GM12878 (cell line): ENCODE results near the gene CDH15.
"Not testable (repeated sequence)": the region's sequence is repeated elsewhere in the genome, so short reads cannot be mapped to it uniquely, and the experiment has no call there.

Experiments
- ESRRA ChIP-seq: IDR thresholded peaks from 2 replicates; pipeline ENCODE4 v1.6.1; 2012; ENCODE audit warnings: mild to moderate bottlenecking, low read length, improper control_type of control experiment
- GABPA ChIP-seq: IDR thresholded peaks from 2 replicates; pipeline ENCODE4 v1.6.1; 2014; ENCODE audit warnings: antibody characterized with exemption, low read depth, mild to moderate bottlenecking, inconsistent platforms
- HDAC2 ChIP-seq: fragments of 200-600 bp; sonication (generic); IDR thresholded peaks from 2 replicates; pipeline ENCODE4 v1.6.1; 2017
- MXI1 ChIP-seq: fragments of 150-350 bp; IDR thresholded peaks from 2 replicates; pipeline ENCODE4 v1.6.1; 2011; ENCODE audit warnings: low read depth, mild to moderate bottlenecking, inconsistent platforms, low read length, improper control_type of control experiment
- NFIC ChIP-seq: IDR thresholded peaks from 2 replicates; pipeline ENCODE4 v1.6.1; 2012; ENCODE audit warnings: low read depth, mild to moderate bottlenecking, inconsistent platforms, low read length, moderate library complexity
- TCF3 ChIP-seq: IDR thresholded peaks from 2 replicates; pipeline ENCODE4 v1.6.1; 2012; ENCODE audit warnings: low read depth, mild to moderate bottlenecking, low read length, borderline replicate concordance; ENCODE audit not compliant: insufficient read depth
- ZBTB33 ChIP-seq: fragments of 450-650 bp; IDR thresholded peaks from 2 replicates; pipeline ENCODE4 v1.6.1; 2017; ENCODE audit warnings: mild to moderate bottlenecking
- TF ChIP-seq, protein P1 (sequence below): fragments of 450-650 bp; IDR thresholded peaks from 2 replicates; pipeline ENCODE4 v1.6.1; 2017; ENCODE audit warnings: mild to moderate bottlenecking, low read depth, inconsistent platforms; ENCODE audit not compliant: poor library complexity, severe bottlenecking
- TF ChIP-seq, protein P2 (sequence below), 3 experiments: IDR thresholded peaks in 2 of 3; conservative IDR thresholded peaks in 1 of 3; 2 replicates each; pipeline ENCODE4 v1.5.1; 2011; ENCODE audit warnings: low read depth in 3 of 3, low read length in 3 of 3, mild to moderate bottlenecking in 3 of 3, control low read depth in 2 of 3, moderate library complexity in 2 of 3, inconsistent platforms in 1 of 3, mixed read lengths in 1 of 3; ENCODE audit not compliant: control insufficient read depth in 2 of 3, insufficient read depth in 1 of 3; ENCODE audit errors: extremely low read depth in 1 of 3

GRCh38 chr16:89165681-89165979 lies 5.9 kb upstream of the CDH15 start:
- not testable (repeated sequence) for TF ChIP-seq ESRRA, GABPA, ZBTB33, HDAC2, NFIC, TCF3, MXI1
- TF ChIP-seq, protein P1, sequence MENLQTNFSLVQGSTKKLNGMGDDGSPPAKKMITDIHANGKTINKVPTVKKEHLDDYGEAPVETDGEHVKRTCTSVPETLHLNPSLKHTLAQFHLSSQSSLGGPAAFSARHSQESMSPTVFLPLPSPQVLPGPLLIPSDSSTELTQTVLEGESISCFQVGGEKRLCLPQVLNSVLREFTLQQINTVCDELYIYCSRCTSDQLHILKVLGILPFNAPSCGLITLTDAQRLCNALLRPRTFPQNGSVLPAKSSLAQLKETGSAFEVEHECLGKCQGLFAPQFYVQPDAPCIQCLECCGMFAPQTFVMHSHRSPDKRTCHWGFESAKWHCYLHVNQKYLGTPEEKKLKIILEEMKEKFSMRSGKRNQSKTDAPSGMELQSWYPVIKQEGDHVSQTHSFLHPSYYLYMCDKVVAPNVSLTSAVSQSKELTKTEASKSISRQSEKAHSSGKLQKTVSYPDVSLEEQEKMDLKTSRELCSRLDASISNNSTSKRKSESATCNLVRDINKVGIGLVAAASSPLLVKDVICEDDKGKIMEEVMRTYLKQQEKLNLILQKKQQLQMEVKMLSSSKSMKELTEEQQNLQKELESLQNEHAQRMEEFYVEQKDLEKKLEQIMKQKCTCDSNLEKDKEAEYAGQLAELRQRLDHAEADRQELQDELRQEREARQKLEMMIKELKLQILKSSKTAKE = not testable (repeated sequence)
- TF ChIP-seq, protein P2, sequence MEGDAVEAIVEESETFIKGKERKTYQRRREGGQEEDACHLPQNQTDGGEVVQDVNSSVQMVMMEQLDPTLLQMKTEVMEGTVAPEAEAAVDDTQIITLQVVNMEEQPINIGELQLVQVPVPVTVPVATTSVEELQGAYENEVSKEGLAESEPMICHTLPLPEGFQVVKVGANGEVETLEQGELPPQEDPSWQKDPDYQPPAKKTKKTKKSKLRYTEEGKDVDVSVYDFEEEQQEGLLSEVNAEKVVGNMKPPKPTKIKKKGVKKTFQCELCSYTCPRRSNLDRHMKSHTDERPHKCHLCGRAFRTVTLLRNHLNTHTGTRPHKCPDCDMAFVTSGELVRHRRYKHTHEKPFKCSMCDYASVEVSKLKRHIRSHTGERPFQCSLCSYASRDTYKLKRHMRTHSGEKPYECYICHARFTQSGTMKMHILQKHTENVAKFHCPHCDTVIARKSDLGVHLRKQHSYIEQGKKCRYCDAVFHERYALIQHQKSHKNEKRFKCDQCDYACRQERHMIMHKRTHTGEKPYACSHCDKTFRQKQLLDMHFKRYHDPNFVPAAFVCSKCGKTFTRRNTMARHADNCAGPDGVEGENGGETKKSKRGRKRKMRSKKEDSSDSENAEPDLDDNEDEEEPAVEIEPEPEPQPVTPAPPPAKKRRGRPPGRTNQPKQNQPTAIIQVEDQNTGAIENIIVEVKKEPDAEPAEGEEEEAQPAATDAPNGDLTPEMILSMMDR (IDR thresholded peaks at IDR 0.05 in 2 of 3, conservative IDR thresholded peaks at IDR 0.05 in 1 of 3; ENCODE audit: control insufficient read depth in 2 of 3, extremely low read depth in 1 of 3, insufficient read depth in 1 of 3, low read depth in 3 of 3, low read length in 3 of 3) = not testable (repeated sequence)
